Stimulated activated naive CD4-positive, alpha-beta T cell treated with Interleukin-2 at 50 U/mL for 16 hours (primary cell): ENCODE results near the gene MAP1A.
"Not testable (repeated sequence)": the region's sequence is repeated elsewhere in the genome, so short reads cannot be mapped to it uniquely, and the experiment has no call there.

ENCODE experiments used
- DNase-seq: peaks from one replicate; lab custom pipeline; 2025; lab: John Stamatoyannopoulos, UW

The MAP1A gene

GRCh38 chr15:43529587-43530345, 12.4 kb downstream of the MAP1A start:
- DNase-seq, result no peak

DNA sequence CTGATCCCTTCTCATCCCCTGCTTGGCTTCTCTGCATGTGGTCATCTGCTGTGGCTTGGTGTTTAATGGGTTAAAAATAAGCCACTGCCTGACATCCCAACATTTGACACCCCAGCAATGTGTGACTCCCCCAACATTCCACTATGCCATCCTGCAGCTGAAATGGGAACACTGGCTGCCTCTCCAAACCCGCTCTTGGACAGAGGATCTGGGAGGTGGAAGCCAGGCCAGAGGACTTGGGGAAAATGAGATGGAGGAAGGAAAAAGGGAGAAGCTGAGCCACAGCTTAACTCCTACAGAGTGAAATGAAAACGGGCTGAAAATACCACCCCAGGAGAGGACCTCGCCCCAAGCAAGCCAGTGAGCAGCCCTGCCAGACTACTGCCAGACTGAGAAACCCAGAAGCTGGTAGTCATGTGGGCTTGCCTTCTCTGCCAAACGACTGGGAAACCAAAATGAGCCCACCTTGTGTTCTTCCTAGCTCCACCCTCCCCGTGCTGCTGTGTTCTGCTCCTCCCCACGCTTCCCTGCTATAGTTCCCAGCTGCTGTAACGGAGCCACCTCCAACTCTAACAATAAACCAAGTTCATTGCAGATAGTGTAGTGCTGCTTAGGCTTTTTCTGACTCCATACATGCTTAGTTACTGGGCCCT, 13.7 kb downstream of the MAP1A start:
- no peak for DNase-seq

DNA sequence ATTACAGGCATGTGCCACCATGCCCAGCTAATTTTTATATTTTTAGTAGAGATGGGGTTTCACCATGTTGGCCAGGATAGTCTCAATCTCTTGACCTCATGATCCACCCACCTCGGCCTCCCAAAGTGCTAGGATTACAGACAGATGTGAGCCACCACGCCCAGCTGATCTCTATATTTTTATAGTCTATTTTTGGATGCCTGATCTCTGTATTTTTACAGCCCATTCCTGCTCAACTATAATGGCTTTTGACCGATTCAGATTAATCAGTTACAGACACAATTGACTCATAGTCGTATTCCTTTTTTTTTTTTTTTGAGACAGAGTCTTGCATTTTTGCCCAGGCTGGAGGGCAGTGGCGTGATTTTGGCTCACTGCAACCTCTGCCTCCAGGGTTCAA, 15.4 kb downstream of the MAP1A start:
- not testable (repeated sequence) for DNase-seq

- no peak for DNase-seq
Measured at GRCh38 chr15:43534897-43535296, 17.5 kb downstream of the MAP1A start.

DNA sequence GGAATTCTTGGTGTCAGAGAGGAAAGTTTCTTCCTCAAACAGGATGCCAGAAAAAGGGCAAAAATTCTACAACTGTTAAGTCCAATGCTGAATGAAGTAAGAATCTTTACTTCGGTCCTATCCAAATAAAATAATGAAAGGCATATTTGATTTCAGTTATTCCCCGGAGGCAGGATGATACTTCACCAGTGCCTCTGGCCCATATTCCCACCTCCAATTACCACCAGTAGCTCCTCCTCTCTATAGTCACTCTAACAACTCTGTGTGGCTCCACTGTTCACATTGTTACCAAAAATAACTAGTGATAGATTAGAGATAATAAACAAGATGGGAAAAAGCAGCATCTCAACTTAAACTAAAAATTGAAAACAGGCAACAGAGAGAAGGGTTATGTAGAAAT, 20.7 kb downstream of the MAP1A start:
- DNase-seq, result no peak

GRCh38 chr15:43541785-43542184, 24.4 kb downstream of the MAP1A start:
- DNase-seq, result no peak

DNA sequence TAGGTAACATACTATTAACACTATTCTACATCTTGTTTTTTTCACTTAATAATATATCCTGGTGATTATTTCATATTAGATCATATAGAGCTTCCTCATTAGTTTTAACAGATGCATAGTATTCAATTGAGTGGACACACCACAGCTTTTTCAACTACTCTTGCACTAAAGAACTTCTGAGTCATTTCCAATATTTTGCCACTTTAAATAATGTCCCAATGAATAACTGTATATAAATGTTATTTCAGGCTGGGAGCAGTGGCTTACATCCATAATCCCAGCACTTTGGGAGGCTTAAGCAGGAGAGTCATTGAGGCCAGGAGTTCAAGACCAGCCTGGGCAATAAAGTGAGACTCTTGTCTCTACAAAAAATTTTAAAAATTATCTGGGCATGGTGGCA, 26.9 kb downstream of the MAP1A start:
- no peak for DNase-seq

- DNase-seq, result no peak
Measured at GRCh38 chr15:43545426-43545825, 28.0 kb downstream of the MAP1A start.

DNA sequence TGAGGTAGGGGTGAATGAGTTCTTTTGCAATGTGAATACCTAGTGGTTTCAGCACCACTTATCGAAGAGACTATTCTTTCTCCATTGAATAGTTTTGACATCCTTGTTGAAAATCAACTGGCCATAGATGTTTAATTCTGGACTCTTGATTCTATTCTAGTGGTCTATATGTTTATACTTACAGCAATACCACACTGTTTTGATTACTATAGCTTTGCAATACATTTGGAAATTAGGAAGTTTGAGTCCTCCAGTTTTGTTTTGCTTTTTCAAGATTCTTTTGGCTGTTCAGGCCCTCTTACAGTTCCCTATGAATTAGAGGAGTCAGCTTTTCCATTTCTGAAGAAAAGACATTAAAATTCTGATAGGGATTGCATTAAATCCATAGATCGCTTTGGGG, 30.1 kb downstream of the MAP1A start:
- no peak for DNase-seq

DNA sequence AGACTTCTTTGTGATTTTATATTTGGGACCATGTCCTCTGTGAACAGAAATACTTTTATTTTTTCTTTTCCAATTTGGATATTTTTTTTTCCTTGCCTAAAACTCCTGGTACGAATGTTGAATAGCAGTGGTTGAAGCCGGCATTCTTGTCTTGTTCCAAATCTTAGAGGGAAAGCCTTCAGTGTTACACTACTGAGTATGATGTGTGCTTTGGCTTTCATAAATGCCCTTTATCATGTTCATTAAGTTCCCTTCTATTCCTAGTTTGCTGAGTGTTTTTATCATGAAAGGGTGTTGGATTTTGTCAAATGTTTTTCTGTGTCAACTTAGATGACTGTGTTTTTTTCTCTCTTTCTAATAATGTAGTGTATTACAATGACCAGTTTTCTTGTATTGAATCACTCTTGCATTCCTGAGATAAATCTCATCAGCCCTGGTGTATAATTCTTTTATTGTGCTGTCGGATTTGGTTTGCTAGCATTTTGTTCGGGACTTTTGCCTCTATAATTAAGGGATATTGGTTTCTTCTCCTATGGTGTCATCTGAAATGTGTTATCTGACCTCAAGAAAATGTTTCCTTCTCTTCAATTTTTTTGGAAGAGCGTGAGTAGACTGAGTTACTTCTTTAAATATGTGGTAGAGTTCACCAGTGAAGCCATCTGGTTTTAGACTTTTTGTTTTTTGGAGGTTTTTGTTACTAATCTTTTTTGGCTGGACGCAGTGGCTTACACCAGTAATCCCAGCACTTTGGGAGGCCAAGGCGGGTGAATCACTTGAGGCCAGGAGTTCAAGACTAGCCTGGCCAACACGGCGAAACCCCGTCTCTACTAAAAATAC, 33.3 kb downstream of the MAP1A start:
- DNase-seq, result no peak

GRCh38 chr15:43552256-43552655, 34.8 kb downstream of the MAP1A start:
- DNase-seq, result no peak

- no peak for DNase-seq
Measured at GRCh38 chr15:43552986-43553385, 35.6 kb downstream of the MAP1A start.

- DNase-seq, result not testable (repeated sequence)
Measured at GRCh38 chr15:43562753-43563152, 45.3 kb downstream of the MAP1A start.

- not testable (repeated sequence) for DNase-seq
Measured at GRCh38 chr15:43563793-43564192, 46.4 kb downstream of the MAP1A start.

GRCh38 chr15:43566615-43567014, 49.2 kb downstream of the MAP1A start:
- DNase-seq, result not testable (repeated sequence)

GRCh38 chr15:43574607-43575006, 57.2 kb downstream of the MAP1A start:
- DNase-seq, result not testable (repeated sequence)
